ENCODE results near the gene TMX2.
A peak's percentile ranks its signal among the peaks of the same experiment; 100 is the strongest.
"Not testable (repeated sequence)": the region's sequence is repeated elsewhere in the genome, so short reads cannot be mapped to it uniquely, and the experiment has no call there.

The TMX2 gene, protein sequence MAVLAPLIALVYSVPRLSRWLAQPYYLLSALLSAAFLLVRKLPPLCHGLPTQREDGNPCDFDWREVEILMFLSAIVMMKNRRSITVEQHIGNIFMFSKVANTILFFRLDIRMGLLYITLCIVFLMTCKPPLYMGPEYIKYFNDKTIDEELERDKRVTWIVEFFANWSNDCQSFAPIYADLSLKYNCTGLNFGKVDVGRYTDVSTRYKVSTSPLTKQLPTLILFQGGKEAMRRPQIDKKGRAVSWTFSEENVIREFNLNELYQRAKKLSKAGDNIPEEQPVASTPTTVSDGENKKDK
- total RNA-seq: 16.2 to 22.0 reads per million in 2 donors

DNA sequence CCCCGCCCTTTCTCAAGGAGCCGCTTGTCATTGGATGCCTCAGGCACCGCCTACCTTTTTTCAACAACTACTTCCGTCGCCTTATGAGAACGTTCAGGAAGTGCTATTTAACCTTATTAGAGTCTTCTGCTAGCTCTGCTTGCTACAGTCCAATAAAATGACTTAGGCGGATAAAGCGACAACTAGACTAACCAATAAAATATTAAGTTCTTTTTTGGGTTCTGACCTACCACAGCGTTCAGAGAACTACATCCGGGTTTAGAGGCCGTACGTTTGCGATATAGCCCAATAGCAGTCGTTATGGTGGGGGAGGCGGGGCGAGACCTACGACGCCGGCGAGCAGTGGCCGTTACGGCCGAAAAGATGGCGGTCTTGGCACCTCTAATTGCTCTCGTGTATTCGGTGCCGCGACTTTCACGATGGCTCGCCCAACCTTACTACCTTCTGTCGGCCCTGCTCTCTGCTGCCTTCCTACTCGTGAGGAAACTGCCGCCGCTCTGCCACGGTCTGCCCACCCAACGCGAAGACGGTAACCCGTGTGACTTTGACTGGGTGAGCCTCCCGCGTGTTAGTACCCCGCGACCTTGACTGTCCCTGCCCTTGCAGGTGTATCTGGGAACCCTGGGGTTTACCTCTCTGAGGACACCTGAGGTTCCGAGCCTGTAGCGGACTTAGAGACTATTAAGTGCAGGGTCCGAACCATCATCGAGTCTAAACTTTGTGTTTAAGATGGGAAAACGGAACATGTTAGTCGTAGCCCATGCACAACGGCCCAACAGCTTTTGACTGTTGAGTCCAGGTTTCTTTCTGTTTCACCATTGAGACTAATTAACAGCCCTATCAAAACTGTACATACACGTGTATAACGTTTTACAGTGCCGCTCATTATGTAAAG, at the start of gene TMX2:
Gene TMX2, plus strand, starts transcription at position 338 of the 895 bp plus-strand sequence. Its CDS starts 26 bp downstream, at position 364.
- peak; percentile 73 to 99 (median 86) for DNase-seq

GRCh38 chr11:57662893-57663292, 49.5 kb upstream of the TMX2 start:
- no peak for DNase-seq

DNA sequence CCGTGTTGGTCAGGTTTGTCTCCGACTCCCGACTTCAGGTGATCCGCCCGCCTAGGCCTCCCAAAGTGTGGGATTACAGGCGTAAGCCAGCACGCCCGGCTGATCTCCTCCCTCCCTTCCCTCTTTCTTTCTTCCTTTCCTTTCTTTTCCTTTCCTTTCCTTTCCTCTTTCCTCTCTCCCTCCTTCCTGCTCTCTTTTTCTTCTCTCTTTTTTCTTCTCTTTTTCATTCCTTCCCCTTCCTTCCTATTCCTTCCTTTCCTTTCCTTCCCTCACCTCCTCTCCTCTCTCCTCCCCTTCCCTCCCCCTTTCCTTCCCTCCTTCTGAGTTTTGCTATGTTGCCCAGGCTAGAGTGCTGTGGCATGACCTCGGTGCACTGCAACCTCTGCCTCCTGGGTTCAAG, 48.4 kb upstream of the TMX2 start:
- no peak for DNase-seq

GRCh38 chr11:57667117-57667735, 45.2 kb upstream of the TMX2 start:
- peak; percentile 82 to 99 (median 94) for DNase-seq

DNA sequence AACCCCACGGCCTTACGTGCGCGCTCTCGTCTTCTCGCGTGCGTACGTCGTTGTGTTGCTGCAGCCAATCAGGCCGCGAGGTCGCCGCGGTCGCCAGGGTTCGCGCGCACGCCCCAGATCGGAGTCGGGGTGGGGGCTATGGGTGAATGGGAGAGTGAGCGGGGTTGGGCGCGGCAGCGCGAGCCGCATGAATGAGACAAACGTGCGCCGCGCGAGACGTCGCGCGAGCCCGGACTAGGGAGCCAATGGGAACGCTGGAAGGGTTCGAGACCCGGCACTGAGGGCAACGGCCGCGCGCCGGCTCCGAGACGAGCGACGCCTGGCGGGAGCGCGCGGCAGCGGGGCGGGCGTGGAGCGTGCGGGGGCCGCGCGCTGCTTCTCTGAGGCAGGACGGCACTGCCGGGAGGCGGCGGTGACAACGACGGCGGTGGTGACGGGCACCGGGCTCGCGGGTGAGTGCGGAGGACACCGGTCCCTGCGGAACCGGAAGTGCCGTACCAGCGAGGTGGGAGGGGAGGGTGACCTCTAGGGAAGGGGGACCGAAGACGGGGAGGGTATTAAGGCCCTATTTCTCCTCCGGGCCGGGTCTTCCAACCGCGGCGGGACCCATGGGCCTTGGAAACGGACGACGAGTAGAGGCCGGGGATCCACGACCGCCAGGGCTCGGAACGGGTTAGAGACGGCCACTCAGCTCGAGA, 44.5 kb upstream of the TMX2 start, which contains the start of gene ZDHHC5:
Gene ZDHHC5, plus strand, starts transcription at position 379 of the 698 bp plus-strand sequence. CDS start 4,977 bp downstream, outside the sequence.
- peak; percentile 98 to 100 (median 100) for DNase-seq

GRCh38 chr11:57668434-57668782, 44.0 kb upstream of the TMX2 start:
- peak in 3 of 5 experiments; percentile 31 to 61 (median 45) for DNase-seq

DNA sequence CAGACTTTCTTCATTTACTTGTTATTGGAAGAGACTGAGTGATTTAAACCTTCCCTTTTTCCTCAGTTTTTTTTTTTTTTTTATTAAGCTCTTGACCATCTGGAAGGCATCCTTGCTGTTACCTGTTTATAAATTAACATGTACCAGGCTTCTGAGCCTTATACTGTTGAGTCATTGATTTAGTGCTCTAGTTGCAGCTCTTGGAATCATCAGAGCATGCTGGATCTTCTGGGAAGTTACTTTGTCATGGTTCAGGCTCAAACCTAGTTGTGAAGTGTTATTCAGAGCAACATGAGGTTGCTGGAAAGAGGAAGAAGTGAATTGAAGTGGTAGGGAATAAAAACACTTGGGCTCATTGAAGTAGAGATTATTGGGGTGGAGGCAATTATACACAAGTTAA, 38.1 kb upstream of the TMX2 start:
- DNase-seq: no peak

DNA sequence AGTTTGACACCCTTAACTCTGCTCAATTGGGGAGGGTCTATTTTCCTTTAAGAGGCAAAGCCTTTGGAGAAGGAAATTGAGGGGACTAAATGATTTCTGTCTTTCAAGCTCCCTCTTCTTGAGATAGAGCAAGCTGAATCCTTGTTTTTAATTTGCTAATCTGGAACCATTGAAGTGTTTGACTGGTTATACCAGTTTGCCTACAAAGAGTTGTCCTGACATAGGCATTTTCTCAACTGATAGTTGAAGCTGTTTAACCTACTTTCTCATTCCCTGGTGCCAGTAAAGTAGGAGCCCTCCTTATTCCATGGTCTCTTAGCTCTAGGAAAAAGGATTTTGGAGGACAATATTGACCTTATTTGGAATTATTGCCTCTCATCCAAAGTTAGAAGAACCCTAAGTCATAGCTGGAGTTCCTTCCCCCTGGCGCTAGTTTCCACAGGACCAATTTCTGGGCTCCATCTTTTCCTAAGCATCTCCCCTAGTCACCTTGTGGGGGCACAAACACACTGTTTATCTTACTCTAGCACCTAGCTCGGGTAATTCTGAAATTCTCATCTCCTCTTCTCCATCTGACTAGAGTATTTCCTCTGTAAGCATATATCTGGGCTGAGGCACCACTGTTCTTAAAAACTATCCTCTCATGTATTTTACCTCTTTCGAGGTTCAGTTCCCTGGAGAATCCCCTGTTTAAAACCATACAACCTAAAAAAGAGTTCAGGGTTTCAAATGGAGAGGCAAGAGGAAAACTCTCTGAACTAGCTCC, 37.0 kb upstream of the TMX2 start:
- DNase-seq: no peak

- no peak for DNase-seq
These were observed 33.0 kb upstream of the TMX2 start for GRCh38 chr11:57679396-57679795.

GRCh38 chr11:57680552-57680874, 31.9 kb upstream of the TMX2 start:
- DNase-seq: no peak

DNA sequence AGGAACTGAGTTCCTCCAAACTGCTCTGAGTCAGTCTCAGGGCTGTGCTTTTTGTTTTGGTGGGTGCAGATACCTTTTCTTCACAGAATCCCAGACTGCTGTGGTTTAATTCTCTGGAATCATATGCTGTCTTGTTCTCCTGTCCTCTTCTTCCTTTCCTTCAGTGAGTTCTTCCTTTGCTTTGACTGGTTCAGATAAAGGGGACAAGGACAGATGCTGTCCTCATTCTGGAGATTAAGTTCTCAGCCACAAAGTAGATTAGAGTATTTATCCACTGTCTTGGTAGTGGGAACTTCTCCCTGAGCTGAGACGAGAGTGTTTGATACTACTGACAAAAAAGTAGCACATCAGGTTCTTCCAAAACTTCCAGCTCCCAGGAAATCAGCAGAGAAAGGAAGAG, 31.2 kb upstream of the TMX2 start:
- no peak for DNase-seq

DNA sequence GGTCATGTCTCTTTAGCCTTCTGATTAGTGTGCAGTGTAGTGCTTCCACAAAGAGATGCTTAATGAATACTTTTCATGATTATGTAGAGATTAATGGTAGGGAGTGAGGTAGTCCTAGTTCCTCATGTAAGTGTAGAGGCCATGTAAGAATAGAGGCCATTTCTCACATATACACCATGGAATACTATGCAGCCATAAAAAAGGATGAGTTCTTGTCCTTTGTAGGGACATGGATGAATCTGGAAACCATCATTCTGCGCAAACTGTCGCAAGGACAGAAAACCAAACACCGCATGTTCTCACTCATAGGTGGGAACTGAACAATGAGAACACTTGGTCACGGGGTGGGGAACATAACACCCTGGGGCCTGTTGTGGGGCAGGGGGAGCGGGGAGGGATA, 21.9 kb upstream of the TMX2 start:
- not testable (repeated sequence) for DNase-seq

GRCh38 chr11:57698843-57699365, 13.5 kb upstream of the TMX2 start:
- DNase-seq: no peak

- DNase-seq: no peak
These were observed 12.6 kb upstream of the TMX2 start for GRCh38 chr11:57699813-57700212.

- DNase-seq: no peak
These were observed 12.0 kb upstream of the TMX2 start for GRCh38 chr11:57700425-57700824.

GRCh38 chr11:57703341-57703740, 9.1 kb upstream of the TMX2 start:
- no peak for DNase-seq

- no peak for DNase-seq
These were observed 7.5 kb upstream of the TMX2 start for GRCh38 chr11:57704932-57705331.

- DNase-seq: not testable (repeated sequence)
These were observed 7.0 kb upstream of the TMX2 start for GRCh38 chr11:57705432-57705831.

DNA sequence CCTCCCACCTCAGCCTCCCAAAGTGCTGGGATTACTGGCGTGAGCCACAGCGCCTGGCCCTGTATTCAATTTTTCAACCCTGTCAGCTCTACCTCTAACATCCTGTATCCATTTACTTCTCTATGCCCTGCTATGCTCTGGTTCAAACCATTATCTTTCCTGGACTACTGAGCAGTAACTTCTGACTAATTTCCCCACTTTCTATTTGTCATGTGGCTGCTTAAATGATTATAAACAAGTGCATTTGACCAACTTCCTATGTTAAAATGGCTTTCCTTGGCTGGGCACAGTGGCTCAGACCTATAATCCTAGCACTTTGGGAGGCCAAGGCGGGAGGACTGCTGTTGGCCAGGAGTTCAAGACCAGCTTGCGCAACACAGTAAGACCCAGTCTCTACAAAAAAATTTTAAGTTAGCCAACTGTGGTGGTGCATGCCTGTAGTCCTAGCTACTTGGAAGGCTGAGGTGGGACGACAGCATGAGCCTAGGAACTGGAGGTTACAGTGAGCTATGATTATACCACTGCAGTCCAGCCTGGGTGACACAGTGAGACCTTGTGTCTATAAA, 2.5 kb upstream of the TMX2 start:
- DNase-seq: peak in 1 of 5 experiments; percentile 58

GRCh38 chr11:57711414-57712255, 758 bp upstream of the TMX2 start, which contains the start of gene MED19:
MED19 (minus strand) TSS chr11:57712215; CDS start chr11:57712179, 36 bp downstream.
- DNase-seq: peak; percentile 45 to 87 (median 75)
